ENCODE results near the gene ALG14.

DNA sequence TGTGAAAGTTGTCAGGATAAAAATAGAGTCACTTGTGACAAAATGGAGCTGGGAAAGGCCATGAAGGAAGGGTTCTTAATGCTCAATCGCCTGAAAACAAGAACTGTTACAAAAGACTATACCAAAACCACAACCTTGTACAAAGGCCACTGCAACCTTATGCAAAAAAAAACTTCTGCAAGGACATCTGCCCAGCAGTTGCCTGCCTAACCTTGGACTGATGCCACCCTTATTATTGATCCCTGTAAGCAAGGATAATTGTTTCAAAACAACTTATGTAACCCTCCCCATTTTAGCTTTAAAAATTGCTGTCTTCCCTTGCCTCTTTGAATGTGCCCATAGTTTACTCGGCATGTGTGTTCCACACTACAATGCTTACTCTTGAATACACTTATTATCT is 5.7 kb downstream of the ALG14 start:
- TF ChIP-seq, protein P1, sequence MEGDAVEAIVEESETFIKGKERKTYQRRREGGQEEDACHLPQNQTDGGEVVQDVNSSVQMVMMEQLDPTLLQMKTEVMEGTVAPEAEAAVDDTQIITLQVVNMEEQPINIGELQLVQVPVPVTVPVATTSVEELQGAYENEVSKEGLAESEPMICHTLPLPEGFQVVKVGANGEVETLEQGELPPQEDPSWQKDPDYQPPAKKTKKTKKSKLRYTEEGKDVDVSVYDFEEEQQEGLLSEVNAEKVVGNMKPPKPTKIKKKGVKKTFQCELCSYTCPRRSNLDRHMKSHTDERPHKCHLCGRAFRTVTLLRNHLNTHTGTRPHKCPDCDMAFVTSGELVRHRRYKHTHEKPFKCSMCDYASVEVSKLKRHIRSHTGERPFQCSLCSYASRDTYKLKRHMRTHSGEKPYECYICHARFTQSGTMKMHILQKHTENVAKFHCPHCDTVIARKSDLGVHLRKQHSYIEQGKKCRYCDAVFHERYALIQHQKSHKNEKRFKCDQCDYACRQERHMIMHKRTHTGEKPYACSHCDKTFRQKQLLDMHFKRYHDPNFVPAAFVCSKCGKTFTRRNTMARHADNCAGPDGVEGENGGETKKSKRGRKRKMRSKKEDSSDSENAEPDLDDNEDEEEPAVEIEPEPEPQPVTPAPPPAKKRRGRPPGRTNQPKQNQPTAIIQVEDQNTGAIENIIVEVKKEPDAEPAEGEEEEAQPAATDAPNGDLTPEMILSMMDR (IDR thresholded peaks at IDR 0.05) = no peak
- no peak for TF ChIP-seq EP300 (IDR thresholded peaks at IDR 0.05)

Data from upper lobe of left lung (tissue), 4 donors.